Stimulated activated CD8-positive, alpha-beta memory T cell treated with anti-CD3 and anti-CD28 coated beads, Interleukin-12 subunit alpha, Interleukin-12 subunit beta, amount 100 ng/mL, for 1 hour (primary cell): Measurements from ENCODE around the gene KLHL29.
"Not testable (repeated sequence)": the region's sequence is repeated elsewhere in the genome, so short reads cannot be mapped to it uniquely, and the experiment has no call there.

Experiments
- DNase-seq: peaks from one replicate; pipeline ENCODE4 v3.0.0-alpha.2; 2020; ENCODE audit warnings: low read depth

The KLHL29 gene

GRCh38 chr2:23367760-23368159 lies 17.2 kb upstream of the KLHL29 start:
- DNase-seq = no peak

GRCh38 chr2:23373666-23374065 lies 11.3 kb upstream of the KLHL29 start:
- DNase-seq = no peak

GRCh38 chr2:23375448-23375847 lies 9.5 kb upstream of the KLHL29 start:
- no peak for DNase-seq

GRCh38 chr2:23376075-23376474 lies 8.9 kb upstream of the KLHL29 start:
- no peak for DNase-seq

- no peak for DNase-seq
Observed at GRCh38 chr2:23376972-23377371, 8.0 kb upstream of the KLHL29 start.

GRCh38 chr2:23377771-23378170 lies 7.2 kb upstream of the KLHL29 start:
- no peak for DNase-seq

GRCh38 chr2:23378496-23378895 lies 6.5 kb upstream of the KLHL29 start:
- DNase-seq = no peak

- no peak for DNase-seq
Observed at GRCh38 chr2:23379220-23379695, 5.7 kb upstream of the KLHL29 start.

- DNase-seq = no peak
Observed at GRCh38 chr2:23380562-23381065, 4.4 kb upstream of the KLHL29 start.

GRCh38 chr2:23381084-23381483 lies 3.9 kb upstream of the KLHL29 start:
- no peak for DNase-seq

GRCh38 chr2:23381485-23381884 lies 3.5 kb upstream of the KLHL29 start:
- DNase-seq = no peak

GRCh38 chr2:23383100-23383499 lies 1.9 kb upstream of the KLHL29 start:
- no peak for DNase-seq

GRCh38 chr2:23385351-23385747 lies 370 bp downstream of the KLHL29 start:
- DNase-seq = no peak

GRCh38 chr2:23385748-23386338 lies 864 bp downstream of the KLHL29 start:
- no peak for DNase-seq

- no peak for DNase-seq
Observed at GRCh38 chr2:23386339-23387220, 1.6 kb downstream of the KLHL29 start.

- no peak for DNase-seq
Observed at GRCh38 chr2:23387221-23387550, 2.2 kb downstream of the KLHL29 start.

GRCh38 chr2:23387845-23388244 lies 2.9 kb downstream of the KLHL29 start:
- no peak for DNase-seq

GRCh38 chr2:23388294-23388693 lies 3.3 kb downstream of the KLHL29 start:
- DNase-seq = no peak

- no peak for DNase-seq
Observed at GRCh38 chr2:23388756-23389514, 4.0 kb downstream of the KLHL29 start.

- DNase-seq = no peak
Observed at GRCh38 chr2:23390152-23390551, 5.2 kb downstream of the KLHL29 start.

GRCh38 chr2:23391237-23391736 lies 6.3 kb downstream of the KLHL29 start:
- DNase-seq = not testable (repeated sequence)

GRCh38 chr2:23393722-23394121 lies 8.7 kb downstream of the KLHL29 start:
- no peak for DNase-seq
